Measurements from ENCODE around the gene OPA3. TPM values are rescaled to one million over a fixed set of nuclear protein-coding genes. Genes with fewer than 3 reads are reported as not detected.
A peak's percentile ranks its signal among the peaks of the same experiment; 100 is the strongest.
"Not testable (repeated sequence)": the region's sequence is repeated elsewhere in the genome, so short reads cannot be mapped to it uniquely, and the experiment has no call there.

The OPA3 gene
- total RNA-seq (2014; rRNA removed; shearing (Covaris generic)) = 10.7 and 18.2 TPM in 2 replicates

DNA sequence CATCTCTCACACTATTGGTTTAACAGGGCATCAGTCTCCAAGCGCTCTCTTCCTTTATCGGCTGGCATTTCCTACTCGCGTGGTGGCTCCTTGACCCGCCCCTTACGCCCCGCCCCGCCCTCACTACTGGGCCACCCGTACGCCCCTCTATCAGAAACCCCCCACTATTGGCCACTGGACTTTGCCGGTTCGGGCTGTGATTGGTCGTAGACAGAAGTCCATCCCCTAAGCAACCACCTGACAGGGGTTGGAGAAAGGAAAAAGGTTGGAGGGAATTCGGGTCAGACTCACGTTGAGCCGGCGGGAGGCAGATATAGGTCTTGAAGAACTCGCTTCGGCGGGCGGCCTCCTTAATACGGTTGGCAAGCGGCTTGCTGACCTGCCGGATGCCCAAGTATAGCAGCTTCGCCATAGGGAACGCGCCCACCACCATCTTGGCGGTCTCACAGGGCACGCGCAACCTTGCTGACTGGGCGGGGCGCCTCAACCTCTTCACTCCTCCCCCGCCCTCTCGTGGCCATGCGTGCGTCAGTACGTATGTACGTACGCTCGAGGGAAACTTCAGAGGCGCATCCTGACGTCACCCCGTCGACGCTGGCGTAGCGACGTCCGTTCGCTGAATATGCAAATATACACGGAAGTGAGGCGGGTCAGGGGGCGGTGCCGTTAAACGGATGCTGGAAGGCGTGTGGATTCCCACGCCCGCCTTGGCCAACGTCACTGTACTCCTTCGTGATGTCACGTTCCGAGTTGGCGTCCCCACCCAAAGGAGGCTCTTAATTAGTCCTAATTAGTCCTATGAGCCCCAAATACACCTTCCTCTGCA lies at the start of gene OPA3:
Gene OPA3 (minus strand): TSS at position 471 of the 826 bp plus-strand sequence. CDS start 38 bp downstream, at position 433.
- peak; percentile 100 for DNase-seq (ENCODE audit: low read depth in 1 of 2, low spot score in 2 of 2)
- Histone ChIP-seq H3K9me3 (replicated peaks) (no peaks in the 10 kb centered on the region), H3K27me3 (replicated peaks) (no peaks in the 10 kb centered on the region), H3K36me3 (0 out of 2 replicates have a peak, but pooled peaks cover 7% of the 10 kb centered on the region), H3K4me1 (replicated peaks) (peaks cover 12% of the 10 kb centered on the region), H3K4me3 (peak within 1 kb of the TSS; percentile 67), H3K27ac (peak within 1 kb of the TSS; percentile 96)

DNA sequence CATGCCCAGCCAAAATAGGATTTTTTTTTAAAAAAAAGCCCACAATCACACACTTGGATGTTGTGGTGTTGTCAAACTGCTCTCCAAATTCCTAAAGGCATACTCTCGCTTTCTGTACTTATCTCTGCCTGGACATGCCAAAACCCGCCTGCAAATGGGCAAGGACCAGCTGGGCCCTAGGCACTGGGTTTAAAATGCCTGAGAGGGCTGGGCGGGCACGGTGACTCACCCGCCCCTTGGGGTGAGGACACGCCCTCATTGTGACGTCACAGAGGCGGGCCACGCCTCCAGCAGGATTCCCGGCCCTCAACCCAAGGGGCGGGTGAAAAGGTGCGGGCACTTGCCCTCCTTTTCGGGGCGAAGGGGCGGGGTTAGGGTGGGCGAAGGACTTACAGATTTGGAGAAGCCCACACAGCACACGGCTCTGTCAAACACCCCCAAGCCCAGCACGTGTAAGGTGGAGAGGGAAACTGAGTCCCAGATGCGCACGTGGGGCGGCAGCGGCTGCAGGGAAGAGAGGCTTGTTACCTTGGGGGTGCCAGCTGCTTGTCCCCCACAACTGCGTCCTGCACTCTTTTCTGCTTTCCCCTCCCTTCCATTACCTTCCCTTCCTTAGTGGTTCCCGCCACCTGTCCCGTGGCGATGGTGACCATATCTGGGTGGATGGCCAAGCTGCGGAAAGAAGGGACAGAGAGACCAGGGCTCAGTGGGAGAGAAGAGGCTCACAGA lies 48.0 kb upstream of the OPA3 start:
- Histone ChIP-seq H3K27me3 (replicated peaks) (no peaks in the 10 kb centered on the region), H3K27ac (peak overlapping the region; percentile 48), H3K4me3 (no peak overlapping the region), H3K9me3 (replicated peaks) (no peaks in the 10 kb centered on the region), H3K36me3 (peaks cover 38% of the 10 kb centered on the region), H3K4me1 (replicated peaks) (peaks cover 34% of the 10 kb centered on the region)
- peak; percentile 81 to 92 for DNase-seq (ENCODE audit: low read depth in 1 of 2, low spot score in 2 of 2)

DNA sequence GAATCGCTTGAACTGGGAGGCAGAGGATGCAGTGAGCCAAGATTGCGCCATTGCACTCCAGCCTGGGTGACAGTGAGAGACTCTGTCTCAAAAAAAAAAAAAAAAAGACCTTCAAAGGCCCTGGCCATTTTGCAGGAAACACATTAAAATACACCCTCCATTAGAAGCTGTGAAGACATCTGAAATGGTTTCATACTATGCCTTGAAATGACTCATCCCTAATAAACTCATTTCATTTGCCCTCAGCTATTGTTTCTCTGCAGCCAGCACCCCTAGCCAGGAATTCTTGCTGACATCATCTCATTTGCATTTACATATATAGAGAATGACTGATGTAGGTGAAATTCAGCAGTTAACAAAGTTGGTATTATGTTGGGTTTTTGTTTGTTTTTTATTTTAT lies 45.9 kb upstream of the OPA3 start:
- DNase-seq (ENCODE audit: low read depth in 1 of 2, low spot score in 2 of 2) = peak; percentile 76 to 95
- Histone ChIP-seq H3K27ac (peak overlapping the region; percentile 92), H3K9me3 (replicated peaks) (no peaks in the 10 kb centered on the region)

DNA sequence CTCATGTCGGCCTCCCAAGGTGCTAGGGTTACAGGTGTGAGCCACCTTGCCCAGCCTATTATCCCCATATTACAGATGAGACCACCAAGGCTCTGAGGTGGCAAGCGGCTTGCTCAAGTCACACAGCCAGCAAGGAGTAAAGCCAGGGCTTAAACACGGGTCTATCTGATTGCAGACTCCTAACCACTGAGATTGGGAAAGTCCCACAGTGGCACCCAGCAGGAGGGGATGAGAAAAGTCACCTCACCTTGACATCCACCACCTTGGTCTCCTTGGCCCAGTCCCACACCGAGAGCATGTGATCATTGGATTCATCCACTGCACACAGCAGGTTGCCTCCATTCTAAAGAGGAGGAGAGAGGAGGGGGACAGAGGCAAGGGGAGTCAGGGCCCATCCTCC lies 45.1 kb upstream of the OPA3 start:
- no peak overlapping the region for H3K4me3 ChIP-seq
- peak overlapping the region; percentile 92 for H3K27ac ChIP-seq
- peaks cover 59% of the 10 kb centered on the region for H3K36me3 ChIP-seq
- H3K9me3 ChIP-seq (replicated peaks) = no peaks in the 10 kb centered on the region
- no peaks in the 10 kb centered on the region for H3K27me3 ChIP-seq (replicated peaks)
- no peak for DNase-seq (ENCODE audit: low read depth in 1 of 2, low spot score in 2 of 2)
- H3K4me1 ChIP-seq (replicated peaks) = peaks cover 34% of the 10 kb centered on the region

More for the DNA sequence above, 45.9 kb upstream of the OPA3 start:
- Histone ChIP-seq H3K36me3 (peaks cover 52% of the 10 kb centered on the region), H3K4me3 (no peak overlapping the region), H3K27me3 (replicated peaks) (no peaks in the 10 kb centered on the region), H3K4me1 (replicated peaks) (peaks cover 34% of the 10 kb centered on the region)

DNA sequence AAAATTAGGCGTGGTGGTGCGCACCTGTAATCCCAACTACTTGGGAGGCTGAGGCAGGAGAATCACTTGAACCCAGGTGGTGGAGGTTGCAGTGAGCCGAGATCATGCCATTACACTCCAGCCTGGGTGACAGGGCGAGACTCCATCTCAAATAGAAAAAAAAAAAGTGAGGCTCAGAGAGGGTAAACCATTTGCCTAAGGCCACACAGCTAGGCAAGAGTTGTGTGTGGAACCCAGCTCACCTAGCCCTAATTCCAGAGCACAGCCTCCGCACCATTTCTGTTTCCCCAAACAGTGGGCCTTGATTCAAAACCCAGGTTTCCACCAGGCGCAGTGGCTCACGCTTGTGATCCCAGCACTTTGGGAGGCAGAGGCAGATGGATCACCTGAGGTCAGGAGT lies 43.6 kb upstream of the OPA3 start:
- peaks cover 34% of the 10 kb centered on the region for H3K4me1 ChIP-seq (replicated peaks)
- not testable (repeated sequence) for H3K27ac ChIP-seq; H3K27me3 ChIP-seq (replicated peaks); H3K9me3 ChIP-seq (replicated peaks); H3K4me3 ChIP-seq; DNase-seq (ENCODE audit: low read depth in 1 of 2, low spot score in 2 of 2)
- H3K36me3 ChIP-seq = peaks cover 71% of the 10 kb centered on the region

DNA sequence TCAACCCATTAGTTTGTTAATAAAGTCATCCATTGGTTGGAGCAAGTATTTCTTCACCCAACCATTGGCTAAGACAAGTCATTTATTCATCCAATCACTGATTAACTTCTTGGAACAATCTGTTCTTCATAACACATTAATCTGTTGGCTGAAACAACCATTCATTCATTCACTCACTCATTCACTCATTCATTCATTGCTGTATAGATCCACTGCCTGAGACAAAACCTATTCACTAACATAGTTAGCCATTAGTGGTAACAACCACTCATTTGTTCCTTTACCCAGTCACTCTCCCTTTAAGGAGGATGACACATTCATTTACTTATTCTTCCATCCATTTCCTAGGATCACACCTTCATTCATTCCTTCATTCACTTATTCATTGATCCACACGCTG lies 39.4 kb upstream of the OPA3 start:
- DNase-seq (ENCODE audit: low read depth in 1 of 2, low spot score in 2 of 2) = no peak
- Histone ChIP-seq H3K4me1 (replicated peaks) (no peaks in the 10 kb centered on the region), H3K9me3 (replicated peaks) (no peaks in the 10 kb centered on the region), H3K4me3 (no peak overlapping the region), H3K36me3 (peaks cover 84% of the 10 kb centered on the region), H3K27me3 (replicated peaks) (no peaks in the 10 kb centered on the region), H3K27ac (no peak overlapping the region)

DNA sequence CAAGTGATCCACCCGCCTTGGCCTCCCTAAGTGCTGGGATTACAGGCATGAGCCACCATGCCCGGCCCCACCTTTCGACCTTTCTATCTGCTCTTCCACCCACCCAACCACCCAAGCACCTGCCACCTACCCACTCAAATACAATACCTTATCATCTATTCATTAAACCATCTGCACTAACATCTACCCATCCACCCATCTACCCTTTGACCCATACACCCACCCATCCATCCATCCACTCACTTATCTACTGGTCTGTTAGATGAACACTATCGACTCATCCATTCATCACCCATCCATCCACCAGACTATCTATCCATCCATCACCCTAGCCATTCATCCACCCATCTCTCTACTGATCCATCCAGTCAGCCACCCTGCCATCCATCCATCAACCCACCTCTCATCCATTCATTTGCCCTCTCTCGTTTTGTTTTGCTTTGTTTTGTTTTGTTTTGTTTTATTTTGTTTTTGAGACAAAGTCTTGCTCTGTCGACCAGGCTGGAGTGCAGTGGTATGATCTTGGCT lies 37.4 kb upstream of the OPA3 start:
- peaks cover 80% of the 10 kb centered on the region for H3K36me3 ChIP-seq
- no peak overlapping the region for H3K4me3 ChIP-seq
- H3K9me3 ChIP-seq (replicated peaks) = no peaks in the 10 kb centered on the region
- H3K4me1 ChIP-seq (replicated peaks) = no peaks in the 10 kb centered on the region
- no peak for DNase-seq (ENCODE audit: low read depth in 1 of 2, low spot score in 2 of 2)
- no peaks in the 10 kb centered on the region for H3K27me3 ChIP-seq (replicated peaks)
- H3K27ac ChIP-seq = no peak overlapping the region

DNA sequence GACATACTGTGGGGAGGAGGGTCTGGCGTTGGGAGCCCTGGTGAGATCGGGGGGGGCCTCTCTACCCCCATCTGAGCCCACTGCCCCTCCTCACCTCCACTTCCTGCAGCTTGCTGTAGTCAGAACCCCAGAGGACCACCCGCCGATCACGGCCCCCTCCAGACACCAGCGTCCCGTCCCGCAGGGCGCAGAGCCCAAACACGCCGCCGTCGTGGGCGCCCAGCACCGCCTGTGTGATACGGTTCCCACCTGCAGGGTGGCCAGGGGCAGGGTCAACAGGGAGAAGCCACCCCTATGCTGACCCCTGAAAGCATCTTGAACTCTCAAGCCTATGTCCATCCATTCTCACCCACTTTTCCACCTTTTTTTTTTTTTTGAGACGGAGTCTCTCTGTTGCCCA lies 36.8 kb upstream of the OPA3 start:
- H3K36me3 ChIP-seq = peaks cover 80% of the 10 kb centered on the region
- H3K27ac ChIP-seq = no peak overlapping the region
- H3K4me3 ChIP-seq = no peak overlapping the region
- H3K4me1 ChIP-seq (replicated peaks) = peaks cover 2% of the 10 kb centered on the region
- no peaks in the 10 kb centered on the region for H3K27me3 ChIP-seq (replicated peaks)
- H3K9me3 ChIP-seq (replicated peaks) = no peaks in the 10 kb centered on the region
- DNase-seq (ENCODE audit: low read depth in 1 of 2, low spot score in 2 of 2) = no peak

DNA sequence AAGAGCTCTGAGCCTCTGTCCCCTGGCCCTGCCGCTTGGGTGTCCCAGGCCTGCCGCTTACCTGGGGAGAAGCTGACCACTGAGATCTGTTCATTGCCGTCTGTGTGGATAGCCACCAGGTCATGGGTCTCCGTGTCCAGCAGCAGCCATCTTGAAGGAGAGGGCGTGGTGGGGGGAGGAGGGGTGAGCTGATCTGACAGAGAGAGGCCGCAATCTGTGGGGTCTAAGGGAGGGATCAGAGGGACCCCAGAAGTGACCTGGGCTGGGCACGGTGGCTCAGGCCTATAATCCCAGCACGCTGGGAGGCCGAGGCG lies 32.1 kb upstream of the OPA3 start:
- Histone ChIP-seq H3K4me3 (no peak overlapping the region), H3K9me3 (replicated peaks) (no peaks in the 10 kb centered on the region), H3K27ac (no peak overlapping the region), H3K27me3 (replicated peaks) (no peaks in the 10 kb centered on the region), H3K4me1 (replicated peaks) (peaks cover 22% of the 10 kb centered on the region), H3K36me3 (peaks cover 80% of the 10 kb centered on the region)
- no peak for DNase-seq (ENCODE audit: low read depth in 1 of 2, low spot score in 2 of 2)

DNA sequence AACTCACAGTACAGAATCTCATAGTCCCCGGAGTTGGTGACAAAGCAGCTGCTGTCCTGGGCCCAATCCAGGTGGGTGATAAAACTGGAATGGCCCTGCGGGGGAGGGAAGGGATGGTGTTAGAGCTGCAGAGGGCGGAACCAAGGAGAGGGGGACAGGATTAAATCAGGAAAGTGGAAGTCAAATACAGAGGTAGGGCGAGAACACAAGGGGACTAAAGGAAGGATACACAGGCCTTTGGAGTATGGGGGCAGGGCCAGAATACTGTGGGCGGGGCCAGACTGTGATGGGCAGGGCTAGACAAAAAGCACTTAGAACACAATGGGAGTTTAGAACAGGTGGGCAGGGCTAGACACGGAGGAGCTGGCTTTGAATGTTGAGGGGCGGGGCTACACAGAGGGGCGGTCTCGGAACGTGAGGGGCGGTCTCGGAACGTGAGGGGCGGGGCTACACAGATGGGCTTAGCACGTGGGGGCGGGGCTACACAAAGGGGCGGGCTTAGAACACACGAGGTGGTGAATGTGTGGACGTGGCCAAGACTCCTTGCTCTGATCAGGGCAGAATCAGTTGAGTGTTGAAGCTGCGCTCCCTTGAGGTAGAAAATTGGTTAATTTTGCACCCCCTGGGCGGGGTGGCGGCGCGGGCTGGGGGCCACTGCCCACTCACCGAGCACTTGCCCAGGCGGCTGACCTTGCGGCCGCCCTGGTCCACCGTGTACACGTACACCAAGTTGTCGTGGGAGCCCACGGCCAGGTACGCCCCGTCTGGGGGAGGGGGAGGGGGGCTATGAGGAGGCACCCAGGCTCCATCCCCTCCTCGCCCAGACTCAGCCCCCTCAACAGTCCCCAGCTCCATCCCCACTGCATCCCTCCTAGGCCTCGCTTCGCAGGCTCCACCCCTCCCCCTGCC lies 31.4 kb upstream of the OPA3 start:
- no peaks in the 10 kb centered on the region for H3K9me3 ChIP-seq (replicated peaks)
- H3K36me3 ChIP-seq = peaks cover 81% of the 10 kb centered on the region
- no peak overlapping the region for H3K4me3 ChIP-seq
- DNase-seq (ENCODE audit: low read depth in 1 of 2, low spot score in 2 of 2) = peak; percentile 48 to 89
- H3K27ac ChIP-seq = no peak overlapping the region
- no peaks in the 10 kb centered on the region for H3K27me3 ChIP-seq (replicated peaks)
- H3K4me1 ChIP-seq (replicated peaks) = peaks cover 22% of the 10 kb centered on the region

DNA sequence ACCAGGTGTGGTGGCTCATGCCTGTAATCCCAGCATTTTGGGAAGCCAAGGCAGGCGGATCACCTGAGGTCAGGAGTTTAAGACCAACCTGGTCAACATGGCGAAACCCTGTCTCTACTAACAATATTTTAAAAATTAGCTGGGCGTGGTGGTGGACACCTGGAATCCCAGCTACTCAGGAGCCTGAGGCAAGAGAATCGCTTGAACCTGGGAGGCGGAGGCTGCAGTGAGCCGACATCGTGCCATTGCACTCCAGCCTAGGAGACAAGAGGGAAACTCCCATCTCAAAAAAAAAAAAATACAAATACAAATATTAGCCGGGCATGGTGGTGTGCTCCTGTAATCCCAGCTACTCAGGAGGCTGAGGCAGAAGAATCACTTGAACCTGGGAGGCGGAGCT lies 30.5 kb upstream of the OPA3 start:
- H3K9me3 ChIP-seq (replicated peaks); H3K27me3 ChIP-seq (replicated peaks); DNase-seq (ENCODE audit: low read depth in 1 of 2, low spot score in 2 of 2); H3K4me3 ChIP-seq: not testable (repeated sequence)
- H3K36me3 ChIP-seq = peaks cover 83% of the 10 kb centered on the region
- H3K27ac ChIP-seq = peak overlapping the region; percentile 78
- H3K4me1 ChIP-seq (replicated peaks) = peaks cover 22% of the 10 kb centered on the region

DNA sequence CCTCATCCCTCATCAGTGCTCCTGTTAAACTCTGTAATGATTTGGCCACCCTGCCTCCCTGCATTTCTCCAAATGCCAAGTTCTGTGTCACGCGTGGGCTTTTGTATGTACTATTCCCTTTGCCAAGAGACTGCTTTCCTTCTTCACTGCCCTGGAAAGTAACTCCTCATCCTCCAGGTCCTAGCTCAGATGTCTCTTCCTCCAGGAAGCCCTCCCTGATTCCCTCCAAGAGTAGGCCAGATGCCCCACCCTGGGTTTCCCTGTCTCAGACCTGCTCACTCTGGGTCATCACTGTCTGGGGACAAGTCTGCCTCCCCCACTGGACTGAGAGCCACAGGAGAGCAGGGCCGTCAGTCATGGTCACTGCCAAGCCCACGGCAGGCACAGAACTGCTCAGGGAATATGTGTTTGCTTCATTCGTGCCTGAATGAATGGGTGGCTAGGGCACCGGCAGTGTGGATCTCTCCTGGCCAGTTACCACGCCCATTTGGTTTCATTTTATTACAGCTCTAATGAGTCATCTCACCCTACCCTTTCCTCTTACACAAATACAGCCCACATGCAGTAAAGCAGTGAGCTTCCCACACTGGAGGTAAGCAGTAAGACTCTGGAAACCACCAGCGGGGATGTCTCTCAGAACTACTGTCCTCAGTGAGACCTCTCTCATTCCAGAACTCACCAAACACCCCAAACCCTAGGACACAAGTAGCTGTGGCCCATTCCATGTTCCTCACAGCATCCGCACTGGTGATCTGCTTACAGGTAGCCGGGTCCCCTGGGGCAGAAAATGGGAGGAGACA lies 29.5 kb upstream of the OPA3 start:
- Histone ChIP-seq H3K4me1 (replicated peaks) (peaks cover 22% of the 10 kb centered on the region), H3K36me3 (peaks cover 80% of the 10 kb centered on the region), H3K27me3 (replicated peaks) (no peaks in the 10 kb centered on the region), H3K4me3 (no peak overlapping the region), H3K27ac (peak overlapping the region; percentile 78), H3K9me3 (replicated peaks) (no peaks in the 10 kb centered on the region)
- peak; percentile 80 to 84 for DNase-seq (ENCODE audit: low read depth in 1 of 2, low spot score in 2 of 2)

DNA sequence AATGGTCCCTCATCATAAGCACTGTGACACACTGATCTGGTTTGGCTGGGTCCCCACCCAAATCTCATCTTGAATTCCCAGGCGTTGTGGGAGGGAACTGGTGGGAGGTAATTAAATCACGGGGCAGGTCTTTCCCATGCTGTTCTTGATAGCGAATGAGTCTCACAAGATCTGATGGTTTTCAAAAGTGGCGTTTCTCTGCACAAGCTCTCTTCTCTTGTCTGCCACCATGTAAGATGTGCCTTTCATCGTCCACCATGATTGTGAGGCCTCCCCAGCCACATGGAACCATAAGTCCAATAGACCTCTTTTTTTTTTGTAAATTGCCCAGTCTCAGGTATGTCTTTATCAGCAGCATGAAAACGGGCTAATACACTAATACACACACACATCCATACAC lies 24.3 kb upstream of the OPA3 start:
- peaks cover 48% of the 10 kb centered on the region for H3K36me3 ChIP-seq
- H3K27me3 ChIP-seq (replicated peaks) = no peaks in the 10 kb centered on the region
- H3K27ac ChIP-seq = no peak overlapping the region
- no peaks in the 10 kb centered on the region for H3K9me3 ChIP-seq (replicated peaks)
- DNase-seq (ENCODE audit: low read depth in 1 of 2, low spot score in 2 of 2) = no peak
- H3K4me3 ChIP-seq = no peak overlapping the region
- peaks cover 12% of the 10 kb centered on the region for H3K4me1 ChIP-seq (replicated peaks)

Measured in SJSA1 (cell line).